GM12878 (cell line): ENCODE measurements around the gene SRF. TPM values are rescaled to one million over a fixed set of nuclear protein-coding genes. Genes with fewer than 3 reads are reported as not detected.

Experiments
- ATAC-seq: fragments of 200-7000 bp; cut with Tn5 transposase; 3 replicates; pipeline ENCODE4 v1.9.1; 2020; ENCODE audit warnings: mild to moderate bottlenecking, moderate library complexity
- BruUV-seq: library from RNA; stranded (reverse); fragments of 400-500 nt; replicated peaks from 2 replicates; lab custom pipeline; 2021; lab: Mats Ljungman, UMichigan
- CTCF ChIA-PET: fragments of 300-600 bp; sonication (Branson Sonifier 250); formaldehyde crosslinking; extraction: SDS; loops from one replicate; lab custom pipeline; 2021; ENCODE audit warnings: inconsistent platforms; lab: Yijun Ruan, JAX
- POLR2A ChIA-PET: fragments of 350-600 bp; formaldehyde crosslinking; extraction: SDS; loops from one replicate; lab custom pipeline; 2021; ENCODE audit warnings: inconsistent platforms; lab: Charles Lee
- RAD21 ChIA-PET: fragments of 300-600 bp; sonication (Branson Sonifier 250); formaldehyde crosslinking; loops from one replicate; lab custom pipeline; 2023; ENCODE audit warnings: antibody characterized with exemption; ENCODE audit not compliant: unreplicated experiment; lab: Charles Lee
- SMC1A ChIA-PET: fragments of 300-600 bp; sonication (Branson Sonifier 250); formaldehyde crosslinking; loops from one replicate; lab custom pipeline; 2023; ENCODE audit not compliant: unreplicated experiment, uncharacterized antibody; lab: Charles Lee
- DNase-seq: peaks from one replicate; pipeline ENCODE4 v3.0.0-alpha.2; 2011; ENCODE audit warnings: low read depth, low spot score
- FAIRE-seq: peaks from 3 replicates; lab custom pipeline; 2011; peaks lifted over from hg19 to GRCh38; lab: Jason Lieb, UNC
- H2AFZ ChIP-seq: 2 replicates; pipeline ENCODE4 v1.6.0; 2011; ENCODE audit warnings: low read depth, low read length, control low read depth; ENCODE audit not compliant: control insufficient read depth
- H3K27ac ChIP-seq: 2 replicates; pipeline ENCODE4 v1.5.1; 2011; ENCODE audit warnings: control low read depth; ENCODE audit not compliant: control insufficient read depth, insufficient read depth
- H3K27me3 ChIP-seq, 2 experiments: replicated peaks in 1 of 2; 2 replicates each; pipeline versions ENCODE4 v1.6.0 to v1.6.1; 2011; ENCODE audit warnings: low read length in 1 of 2; ENCODE audit not compliant: control insufficient read depth in 2 of 2, insufficient read depth in 2 of 2
- H3K36me3 ChIP-seq, 2 experiments: 2 replicates each; pipeline ENCODE4 v1.5.1; 2011; ENCODE audit warnings: low read length in 1 of 2; ENCODE audit not compliant: control insufficient read depth in 2 of 2, insufficient read depth in 2 of 2
- H3K4me1 ChIP-seq: 2 replicates; pipeline ENCODE4 v1.6.1; 2011; ENCODE audit warnings: mild to moderate bottlenecking, low read length, moderate library complexity, mixed read lengths; ENCODE audit not compliant: control insufficient read depth, insufficient read depth
- H3K4me2 ChIP-seq: 2 replicates; pipeline ENCODE4 v1.6.0; 2011; ENCODE audit warnings: control low read depth; ENCODE audit not compliant: control insufficient read depth, insufficient read depth
- H3K4me3 ChIP-seq: fragments of 200-600 bp; sonication (generic); 2 replicates; pipeline ENCODE4 v1.5.1; 2016
- H3K79me2 ChIP-seq: 2 replicates; pipeline ENCODE4 v1.6.0; 2011; ENCODE audit warnings: low read length; ENCODE audit not compliant: control insufficient read depth, insufficient read depth
- H3K9ac ChIP-seq: 2 replicates; pipeline ENCODE4 v1.8.0; 2011; ENCODE audit warnings: low read length, control low read depth, mixed read lengths; ENCODE audit not compliant: control insufficient read depth, insufficient read depth
- H3K9me3 ChIP-seq: replicated peaks from 3 replicates; pipeline ENCODE4 v1.5.1; 2011; ENCODE audit warnings: mild to moderate bottlenecking, low read length; ENCODE audit not compliant: control insufficient read depth, insufficient read depth
- H4K20me1 ChIP-seq: 2 replicates; pipeline ENCODE4 v1.6.0; 2011; ENCODE audit not compliant: control insufficient read depth, insufficient read depth
- ASH2L ChIP-seq: fragments of 300-600, 200-600 bp; sonication (generic); IDR thresholded peaks from 2 replicates; pipeline ENCODE4 v1.6.1; 2017; ENCODE audit warnings: low read depth, mild to moderate bottlenecking, borderline replicate concordance
- BMI1 ChIP-seq: fragments of 450-650 bp; IDR thresholded peaks from 2 replicates; pipeline ENCODE4 v1.6.1; 2016; ENCODE audit warnings: mild to moderate bottlenecking, moderate library complexity, borderline replicate concordance
- ESRRA ChIP-seq: IDR thresholded peaks from 2 replicates; pipeline ENCODE4 v1.6.1; 2012; ENCODE audit warnings: mild to moderate bottlenecking, low read length, improper control_type of control experiment
- EZH2 ChIP-seq: IDR thresholded peaks from 2 replicates; pipeline ENCODE4 v1.6.1; 2012; ENCODE audit warnings: low read depth, mild to moderate bottlenecking, control low read depth, inconsistent platforms, low read length, borderline replicate concordance; ENCODE audit not compliant: control insufficient read depth
- IKZF2 ChIP-seq, 2 experiments: fragments of 450-650 bp; IDR thresholded peaks; 2 replicates each; pipeline ENCODE4 v1.6.1; 2017; ENCODE audit warnings: mild to moderate bottlenecking in 2 of 2, moderate library complexity in 2 of 2
- JUND ChIP-seq: IDR thresholded peaks from 2 replicates; pipeline ENCODE4 v1.6.1; 2012; ENCODE audit warnings: low read depth, mild to moderate bottlenecking, low read length, improper control_type of control experiment, moderate library complexity
- MTA3 ChIP-seq: IDR thresholded peaks from 2 replicates; pipeline ENCODE4 v1.6.1; 2012; ENCODE audit warnings: low read length, inconsistent platforms, borderline replicate concordance
- NFYA ChIP-seq: IDR thresholded peaks from 2 replicates; pipeline ENCODE4 v1.6.1; 2011; ENCODE audit warnings: low read depth, mild to moderate bottlenecking, low read length, improper control_type of control experiment, borderline replicate concordance
- SIN3A ChIP-seq: IDR thresholded peaks from 2 replicates; pipeline ENCODE4 v1.6.1; 2012; ENCODE audit warnings: low read depth, low read length, improper control_type of control experiment
- SMAD5 ChIP-seq: IDR thresholded peaks from 2 replicates; pipeline ENCODE4 v1.6.1; 2016; ENCODE audit warnings: antibody characterized with exemption, low read depth
- SPI1 ChIP-seq: IDR thresholded peaks from 2 replicates; pipeline ENCODE4 v1.6.1; 2011; ENCODE audit warnings: low read depth, mild to moderate bottlenecking, low read length, moderate library complexity, borderline replicate concordance; ENCODE audit not compliant: insufficient read depth
- SREBF1 ChIP-seq: IDR thresholded peaks from 2 replicates; pipeline ENCODE4 v1.6.1; 2012; ENCODE audit warnings: mild to moderate bottlenecking, low read length
- SUPT20H ChIP-seq: IDR thresholded peaks from 2 replicates; pipeline ENCODE4 v1.6.1; 2011; ENCODE audit warnings: low read depth, mild to moderate bottlenecking, low read length, moderate library complexity, borderline replicate concordance; ENCODE audit not compliant: control insufficient read depth
- TCF7 ChIP-seq: IDR thresholded peaks from 2 replicates; pipeline ENCODE4 v1.6.1; 2014; ENCODE audit warnings: antibody characterized with exemption, borderline replicate concordance
- ZBED1 ChIP-seq: IDR thresholded peaks from 2 replicates; pipeline ENCODE4 v1.6.1; 2016; ENCODE audit warnings: borderline replicate concordance
- ZNF274 ChIP-seq: IDR thresholded peaks from one replicate; pipeline ENCODE4 v1.8.0; 2011; ENCODE audit not compliant: insufficient read length, insufficient read depth
- WGBS: methylation state at CpG from one replicate; pipeline ENCODE4 v1.1.6; 2016; ENCODE audit warnings: low lambda C conversion rate; ENCODE audit not compliant: insufficient replicate concordance, insufficient coverage; ENCODE audit errors: missing lambda C conversion rate; 5-methylcytosine and 5-hydroxymethylcytosine counted together
- in situ Hi-C: fragments of 300-500 bp; cut with MboI; formaldehyde crosslinking; loops from 9 replicates; pipeline ENCODE4 v1.14.3; 2018; ENCODE audit warnings: mixed read lengths
- intact Hi-C: fragments of 100-400 bp; cut with micrococcal nuclease; formaldehyde crosslinking; loops from one replicate; pipeline ENCODE4 v1.14.2; 2022; ENCODE audit not compliant: unreplicated experiment
- polyA plus RNA-seq, 11 experiments: library from polyadenylated mRNA; depleted of rRNA in 4 of 11; unstranded in 6 of 11; stranded (reverse) in 5 of 11; fragments of >200 nt; fragmentation: Nextera tagmentation in 4 of 11; fragmentation: Illumina TruSeq in 1 of 11; extraction: Ambion mirVana in 4 of 11; extraction: Trizol in 1 of 11; gene quantifications; 1 replicate in 1 of 11; 2 replicates in 10 of 11; pipeline versions ENCODE4 v1.2.1 to v1.2.3, GENCODE V29; 2011 to 2016; ENCODE audit warnings: inconsistent platforms in 2 of 11, missing spikeins in 2 of 11, low read depth in 1 of 11
- total RNA-seq, 4 experiments: library from RNA; depleted of rRNA in 3 of 4; stranded (reverse); fragments of >200 nt in 3 of 4; fragmentation: Illumina TruSeq in 1 of 4; extraction: Trizol in 1 of 4; gene quantifications; 2 replicates each; pipeline versions ENCODE4 v1.2.1 to v1.2.3, GENCODE V29; 2013 to 2021
- TF ChIP-seq, protein P1 (sequence below): IDR thresholded peaks from 2 replicates; pipeline ENCODE4 v1.6.1; 2012; ENCODE audit warnings: low read depth, low read length, improper control_type of control experiment
- TF ChIP-seq, protein P2 (sequence below): fragments of 450-650 bp; IDR thresholded peaks from 2 replicates; pipeline ENCODE4 v1.6.1; 2016; ENCODE audit warnings: mild to moderate bottlenecking
- TF ChIP-seq, protein P3 (sequence below): fragments of 450-650 bp; conservative IDR thresholded peaks from 2 replicates; pipeline ENCODE4 v1.6.1; 2017; ENCODE audit warnings: mild to moderate bottlenecking, moderate library complexity

SRF gene
- total and polyA plus RNA-seq, 10 of the 15 experiments (the other 5 are each of a cell fraction or from before 2014, with no cell fraction given) = 2.3 to 56.3 (median 28.2) TPM

DNA sequence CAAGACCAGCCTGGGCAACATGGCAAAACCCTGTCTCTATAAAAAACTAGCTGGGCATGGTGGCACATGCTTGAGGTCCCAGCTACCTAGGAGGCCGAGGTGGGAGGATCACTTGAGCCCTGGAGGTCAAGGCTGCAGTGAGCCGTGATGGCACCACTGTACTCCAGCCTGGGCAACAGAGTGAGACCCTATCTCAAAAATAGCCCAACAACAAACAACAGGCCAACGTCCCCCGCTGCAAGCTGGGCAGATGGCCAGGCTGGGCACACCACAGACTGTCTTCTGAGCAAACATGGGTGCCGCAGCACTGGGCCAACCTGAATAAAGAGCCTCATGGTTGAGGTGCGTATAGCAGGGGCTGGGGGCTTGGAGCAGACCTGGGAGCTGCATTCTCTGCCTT lies 46.6 kb upstream of the SRF start (continued):
- TF ChIP-seq, protein P1, sequence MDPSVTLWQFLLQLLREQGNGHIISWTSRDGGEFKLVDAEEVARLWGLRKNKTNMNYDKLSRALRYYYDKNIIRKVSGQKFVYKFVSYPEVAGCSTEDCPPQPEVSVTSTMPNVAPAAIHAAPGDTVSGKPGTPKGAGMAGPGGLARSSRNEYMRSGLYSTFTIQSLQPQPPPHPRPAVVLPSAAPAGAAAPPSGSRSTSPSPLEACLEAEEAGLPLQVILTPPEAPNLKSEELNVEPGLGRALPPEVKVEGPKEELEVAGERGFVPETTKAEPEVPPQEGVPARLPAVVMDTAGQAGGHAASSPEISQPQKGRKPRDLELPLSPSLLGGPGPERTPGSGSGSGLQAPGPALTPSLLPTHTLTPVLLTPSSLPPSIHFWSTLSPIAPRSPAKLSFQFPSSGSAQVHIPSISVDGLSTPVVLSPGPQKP = no peak
- TF ChIP-seq TCF7 (no peak), ASH2L (no peak), ZBED1 (no peak), IKZF2 (IDR thresholded peaks at IDR 0.05) (no peak), BMI1 (no peak), MTA3 (no peak), ZNF274 (no peak), ESRRA (no peak), EZH2 (no peak)
- TF ChIP-seq, all 136 proteins: peak for 0

DNA sequence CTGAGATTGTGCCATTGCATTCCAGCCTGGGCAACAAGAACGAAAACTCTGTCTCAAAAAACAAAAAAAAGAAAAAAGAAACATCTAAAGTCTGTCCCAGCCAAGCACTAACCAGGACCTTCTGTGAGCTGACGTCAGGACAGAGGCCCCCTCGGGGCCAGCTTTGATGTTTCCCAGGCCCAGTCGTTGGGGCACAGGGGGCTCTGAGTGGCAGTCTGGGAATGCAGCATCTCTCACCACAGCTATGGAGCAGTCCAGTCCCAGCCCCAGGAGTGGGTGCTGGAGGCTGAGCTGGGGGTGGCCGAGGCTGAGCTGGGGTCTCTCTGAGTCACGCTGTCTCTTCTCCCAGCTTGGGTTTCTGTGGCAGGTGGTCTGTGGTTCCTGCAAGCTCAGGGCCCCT lies 46.0 kb upstream of the SRF start:
- ChIA-PET POLR2A (interaction anchor here (0.6 kb wide), 1 partner anchor 342 kb away, joined by 3 read pairs; no protein-coding TSS in a partner anchor), RAD21 (interaction anchor here (1.3 kb wide), 1 partner anchor 54 kb away, joined by 3 read pairs; no protein-coding TSS in a partner anchor), SMC1A (interaction anchor here (0.7 to 1.5 kb wide), 2 partner anchors 18 to 54 kb away, joined by 3 to 5 read pairs; no protein-coding TSS in a partner anchor), CTCF (interaction anchor here (0.8 to 1.4 kb wide), 3 partner anchors 12 to 93 kb away, joined by 3 to 6 read pairs (median 3); no protein-coding TSS in a partner anchor)
- DNase-seq (no peak), FAIRE-seq (no peak), ATAC-seq (no peak)
- no peak overlapping the region for H3K4me3 ChIP-seq
- H3K27ac ChIP-seq = no peak overlapping the region
- H3K27me3 ChIP-seq = peaks cover 0 to 1% of the 10 kb centered on the region in 2 experiments; a peak in 1 of 4 replicates
- no peaks in the 10 kb centered on the region for H3K79me2 ChIP-seq
- WGBS = 29% methylated on average over 6 of the region's 6 CpGs
- H3K36me3 ChIP-seq = no peaks in the 10 kb centered on the region
- no peaks in the 10 kb centered on the region for H4K20me1 ChIP-seq
- H3K4me2 ChIP-seq = no peak overlapping the region
- H2AFZ ChIP-seq = no peak overlapping the region
- intact Hi-C loops = no loop called here
- H3K9me3 ChIP-seq = no peaks in the 10 kb centered on the region
- in situ Hi-C loops = no loop called here
- TF ChIP-seq, protein P2, sequence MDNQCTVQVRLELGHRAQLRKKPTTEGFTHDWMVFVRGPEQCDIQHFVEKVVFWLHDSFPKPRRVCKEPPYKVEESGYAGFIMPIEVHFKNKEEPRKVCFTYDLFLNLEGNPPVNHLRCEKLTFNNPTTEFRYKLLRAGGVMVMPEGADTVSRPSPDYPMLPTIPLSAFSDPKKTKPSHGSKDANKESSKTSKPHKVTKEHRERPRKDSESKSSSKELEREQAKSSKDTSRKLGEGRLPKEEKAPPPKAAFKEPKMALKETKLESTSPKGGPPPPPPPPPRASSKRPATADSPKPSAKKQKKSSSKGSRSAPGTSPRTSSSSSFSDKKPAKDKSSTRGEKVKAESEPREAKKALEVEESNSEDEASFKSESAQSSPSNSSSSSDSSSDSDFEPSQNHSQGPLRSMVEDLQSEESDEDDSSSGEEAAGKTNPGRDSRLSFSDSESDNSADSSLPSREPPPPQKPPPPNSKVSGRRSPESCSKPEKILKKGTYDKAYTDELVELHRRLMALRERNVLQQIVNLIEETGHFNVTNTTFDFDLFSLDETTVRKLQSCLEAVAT = no peak
- no peak for TF ChIP-seq SIN3A
- no peak for TF ChIP-seq JUND
- no peak for TF ChIP-seq SUPT20H
- TF ChIP-seq SPI1 = no peak
- TF ChIP-seq, protein P3, sequence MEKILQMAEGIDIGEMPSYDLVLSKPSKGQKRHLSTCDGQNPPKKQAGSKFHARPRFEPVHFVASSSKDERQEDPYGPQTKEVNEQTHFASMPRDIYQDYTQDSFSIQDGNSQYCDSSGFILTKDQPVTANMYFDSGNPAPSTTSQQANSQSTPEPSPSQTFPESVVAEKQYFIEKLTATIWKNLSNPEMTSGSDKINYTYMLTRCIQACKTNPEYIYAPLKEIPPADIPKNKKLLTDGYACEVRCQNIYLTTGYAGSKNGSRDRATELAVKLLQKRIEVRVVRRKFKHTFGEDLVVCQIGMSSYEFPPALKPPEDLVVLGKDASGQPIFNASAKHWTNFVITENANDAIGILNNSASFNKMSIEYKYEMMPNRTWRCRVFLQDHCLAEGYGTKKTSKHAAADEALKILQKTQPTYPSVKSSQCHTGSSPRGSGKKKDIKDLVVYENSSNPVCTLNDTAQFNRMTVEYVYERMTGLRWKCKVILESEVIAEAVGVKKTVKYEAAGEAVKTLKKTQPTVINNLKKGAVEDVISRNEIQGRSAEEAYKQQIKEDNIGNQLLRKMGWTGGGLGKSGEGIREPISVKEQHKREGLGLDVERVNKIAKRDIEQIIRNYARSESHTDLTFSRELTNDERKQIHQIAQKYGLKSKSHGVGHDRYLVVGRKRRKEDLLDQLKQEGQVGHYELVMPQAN = no peak
- TF ChIP-seq SREBF1 = no peak
- no peak for TF ChIP-seq SMAD5
- TF ChIP-seq NFYA = no peak
- no peaks in the 10 kb centered on the region for H3K4me1 ChIP-seq
- H3K9ac ChIP-seq = no peak overlapping the region
- no TSS peak for BruUV-seq
